D341Med (cell line): Measurements from ENCODE around the gene MYBPC2.
"Not testable (repeated sequence)": the region's sequence is repeated elsewhere in the genome, so short reads cannot be mapped to it uniquely, and the experiment has no call there.

Experiments
- DNase-seq: peaks from one replicate; pipeline ENCODE4 v3.0.0; 2012; ENCODE audit warnings: low spot score

Gene MYBPC2

DNA sequence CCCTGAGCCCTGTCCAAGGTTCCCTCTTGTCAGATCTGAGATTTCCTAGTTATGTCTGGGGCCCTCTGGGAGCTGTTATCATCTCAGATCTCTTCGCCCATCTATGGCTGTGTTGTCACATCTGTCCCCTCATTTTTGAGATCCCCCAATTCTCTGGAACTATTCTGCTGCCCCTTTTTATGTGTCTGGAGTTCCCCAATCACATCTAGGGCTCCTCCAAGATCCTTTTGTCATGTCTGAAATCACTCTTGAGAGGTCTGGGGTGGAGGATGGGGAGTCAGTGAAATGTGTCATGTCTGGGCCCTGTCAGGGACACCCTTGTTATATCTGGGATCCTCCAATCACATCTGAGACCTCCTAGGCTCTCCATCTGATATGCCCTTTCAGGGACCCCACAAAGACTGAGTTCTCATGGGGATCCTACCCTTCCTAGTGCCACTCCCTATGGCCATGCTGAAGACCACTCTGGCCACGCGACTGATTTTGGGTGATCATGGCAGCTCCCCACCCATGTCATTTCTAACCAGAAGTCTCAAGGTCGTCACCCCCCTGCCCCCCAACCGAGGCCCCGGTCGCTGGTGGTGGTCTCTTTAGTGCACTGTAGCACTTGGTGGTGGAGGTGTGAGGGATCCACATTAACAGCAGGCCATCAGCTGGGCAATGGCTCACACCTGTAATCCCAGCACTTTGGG, 3.8 kb upstream of the MYBPC2 start:
- no peak for DNase-seq

DNA sequence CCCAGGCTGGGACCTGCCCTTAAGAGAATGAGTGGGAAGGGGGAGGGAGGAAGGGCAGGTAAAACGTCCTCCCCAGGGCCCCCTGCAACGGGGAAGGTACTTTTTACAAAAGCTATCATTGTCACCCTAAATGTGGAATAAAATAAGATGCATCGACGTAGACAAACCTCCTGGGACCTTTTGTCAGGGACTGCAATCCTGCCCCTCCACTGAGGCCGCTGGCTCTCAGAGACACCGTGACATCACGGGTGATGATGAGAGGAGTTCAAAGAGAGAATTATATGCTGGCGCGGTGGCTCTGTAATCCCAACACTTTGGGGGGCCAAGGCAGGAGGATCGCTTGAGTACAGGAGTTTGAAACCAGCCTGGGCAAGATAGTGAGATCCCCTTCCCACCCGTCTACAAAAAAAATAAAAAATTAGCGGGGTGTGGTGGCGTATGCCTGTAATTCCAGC, 1.8 kb upstream of the MYBPC2 start:
- no peak for DNase-seq

- peak; percentile 95 for DNase-seq
These were observed 1.1 kb upstream of the MYBPC2 start for GRCh38 chr19:50431343-50432220.

DNA sequence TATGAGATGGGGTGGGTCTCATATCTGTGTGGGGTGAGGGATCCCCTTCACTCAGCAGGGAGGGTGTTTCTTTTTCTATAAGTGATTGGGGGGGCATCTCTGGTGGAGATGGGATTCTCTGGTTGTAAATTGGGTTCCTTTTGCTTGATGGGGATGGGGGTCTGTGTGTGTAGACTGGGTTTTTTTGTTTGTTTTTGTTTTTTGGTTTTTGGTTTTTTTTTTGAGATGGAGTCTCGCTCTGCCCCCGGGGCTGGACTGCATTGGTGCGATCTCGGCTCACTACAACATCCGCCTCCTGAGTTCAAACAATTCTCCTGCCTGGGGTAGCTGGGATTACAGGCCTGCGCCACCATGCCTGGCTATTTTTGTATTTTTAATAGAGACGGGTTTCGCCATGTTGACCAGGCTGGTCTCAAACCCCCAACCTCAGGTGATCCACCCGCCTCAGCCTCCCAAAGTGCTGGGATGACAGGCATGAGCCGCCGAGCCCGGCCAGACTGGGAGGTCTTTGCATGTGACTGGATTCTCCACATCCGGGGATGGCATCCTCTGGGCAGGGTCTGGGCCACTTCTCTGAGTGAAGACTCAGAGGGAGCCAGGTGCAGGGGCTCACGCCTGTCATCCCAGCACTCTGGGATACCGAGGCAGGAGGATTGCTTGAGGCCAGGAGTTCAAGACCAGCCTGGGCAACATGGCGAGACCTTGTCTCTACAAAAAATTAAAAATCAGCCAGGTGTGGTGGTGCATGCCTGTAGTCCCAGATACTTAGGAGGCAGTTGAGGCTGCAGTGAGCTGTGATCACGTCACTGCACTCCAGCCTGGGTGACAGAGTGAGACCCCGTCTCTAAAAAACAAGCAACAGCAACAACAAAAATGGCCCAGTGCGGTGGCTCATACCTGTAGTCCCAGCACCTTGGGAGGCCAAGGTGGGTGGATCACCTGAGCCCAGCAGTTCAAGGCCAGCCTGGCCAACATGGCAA, 799 bp downstream of the MYBPC2 start:
- DNase-seq: no peak

- DNase-seq: no peak
These were observed 1.8 kb downstream of the MYBPC2 start for GRCh38 chr19:50434525-50434924.

GRCh38 chr19:50435221-50435620, 2.5 kb downstream of the MYBPC2 start:
- DNase-seq: no peak

DNA sequence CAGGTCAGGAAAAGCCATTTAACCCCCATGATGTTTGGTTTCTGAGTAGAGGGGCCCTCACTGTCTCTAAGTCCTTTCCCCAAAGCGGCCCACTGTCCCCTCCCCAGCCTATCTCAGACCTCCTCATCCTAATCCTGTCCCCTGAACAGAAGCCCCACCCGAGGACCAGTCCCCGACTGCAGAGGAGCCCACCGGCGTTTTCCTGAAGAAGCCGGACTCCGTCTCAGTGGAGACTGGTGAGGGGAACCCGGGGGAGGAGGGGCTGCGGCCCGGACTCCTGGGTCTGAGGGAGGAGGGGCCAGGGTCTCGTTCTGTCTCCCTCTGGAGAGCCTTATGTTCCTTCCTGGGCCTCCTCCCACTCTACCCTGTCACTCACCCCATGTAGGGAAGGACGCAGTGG, 2.9 kb downstream of the MYBPC2 start:
- no peak for DNase-seq

GRCh38 chr19:50437862-50438449, 5.3 kb downstream of the MYBPC2 start:
- DNase-seq: no peak

DNA sequence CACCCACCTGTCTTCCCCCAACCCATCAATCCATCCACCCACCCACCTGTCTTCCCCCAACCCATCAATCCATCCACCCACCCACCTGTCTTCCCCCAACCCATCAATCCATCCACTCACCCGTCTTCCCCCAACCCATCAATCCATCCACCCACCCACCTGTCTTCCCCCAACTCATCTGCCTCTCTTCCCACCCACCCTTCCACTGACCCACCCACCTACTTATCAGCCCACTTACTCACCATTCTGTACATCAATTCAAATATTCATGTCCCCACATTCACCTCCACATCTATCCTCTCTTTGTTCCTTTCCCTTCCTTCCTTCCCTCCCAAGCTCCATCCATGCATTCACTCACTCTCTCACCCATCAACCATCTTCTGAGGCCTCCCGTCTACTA, 6.4 kb downstream of the MYBPC2 start:
- DNase-seq: not testable (repeated sequence)

GRCh38 chr19:50444059-50444458, 11.4 kb downstream of the MYBPC2 start:
- DNase-seq: no peak

DNA sequence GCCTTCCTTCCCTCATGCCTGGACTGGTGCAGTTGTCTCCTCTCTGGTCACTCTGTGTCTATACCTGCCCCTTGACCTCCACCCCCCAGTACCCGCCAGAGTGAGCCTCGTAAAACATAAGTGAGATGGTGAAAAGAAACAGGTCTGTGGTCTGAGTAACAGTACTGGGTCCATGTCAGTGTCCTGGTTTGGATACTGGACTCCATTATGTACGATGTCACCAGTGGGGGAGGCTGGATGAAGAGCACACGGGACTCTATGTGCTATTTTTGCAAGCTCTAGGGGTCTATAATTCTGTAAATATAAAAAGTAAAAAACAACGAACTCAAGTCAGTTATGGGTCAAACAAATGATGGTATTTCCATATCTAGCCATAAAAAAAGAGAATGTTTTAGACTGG, 14.4 kb downstream of the MYBPC2 start:
- no peak for DNase-seq

DNA sequence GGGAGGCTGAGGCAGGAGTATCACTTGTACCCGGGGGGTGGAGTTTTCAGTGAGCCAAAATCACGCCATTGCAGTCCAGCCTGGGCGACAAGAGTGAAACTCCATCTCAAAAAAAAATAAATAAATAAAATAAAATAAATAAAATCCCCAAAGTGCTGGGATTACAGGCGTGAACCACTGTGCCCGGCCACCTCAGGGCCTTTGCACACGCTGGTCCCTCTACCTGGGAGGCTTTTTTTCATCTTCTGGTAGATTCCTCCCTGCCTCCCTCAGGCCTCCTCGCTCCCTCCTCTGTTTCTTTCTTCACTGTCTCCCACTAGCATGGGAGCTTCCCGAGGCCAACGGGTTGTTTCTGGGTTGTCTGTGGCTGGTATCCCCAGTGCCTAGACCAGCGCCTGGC, 15.1 kb downstream of the MYBPC2 start:
- DNase-seq: no peak

DNA sequence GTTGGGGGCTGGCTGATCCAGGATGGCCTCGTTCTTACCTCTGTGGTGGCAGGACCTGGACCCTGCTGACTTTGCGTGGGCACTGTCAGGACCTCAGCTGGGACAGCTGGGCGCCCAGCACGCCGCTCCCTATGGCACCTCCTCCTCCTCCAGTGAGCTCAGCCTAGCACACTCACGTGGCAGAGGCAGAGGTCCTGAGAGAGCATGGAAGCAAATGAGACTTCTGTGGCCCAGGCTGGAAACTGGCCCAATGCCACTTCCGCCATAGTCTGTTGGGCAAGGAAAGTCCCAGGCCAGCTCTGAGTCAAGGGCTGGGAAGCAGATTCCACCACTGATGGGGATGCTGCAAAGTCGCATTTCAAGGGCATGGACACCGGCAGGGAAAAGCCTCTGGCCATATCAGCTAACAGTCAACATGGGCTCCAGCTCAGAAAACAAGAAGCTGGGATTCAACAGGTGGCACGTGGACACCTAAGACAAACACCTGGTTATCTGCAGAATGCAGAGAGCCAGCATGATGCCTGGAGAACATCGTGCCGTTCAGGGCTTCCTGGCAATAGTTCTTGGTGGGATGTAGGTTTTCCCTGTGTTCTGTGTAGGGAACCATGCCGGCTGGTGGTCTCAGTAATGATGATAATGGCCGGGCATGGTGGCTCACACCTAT, 16.7 kb downstream of the MYBPC2 start:
- no peak for DNase-seq

DNA sequence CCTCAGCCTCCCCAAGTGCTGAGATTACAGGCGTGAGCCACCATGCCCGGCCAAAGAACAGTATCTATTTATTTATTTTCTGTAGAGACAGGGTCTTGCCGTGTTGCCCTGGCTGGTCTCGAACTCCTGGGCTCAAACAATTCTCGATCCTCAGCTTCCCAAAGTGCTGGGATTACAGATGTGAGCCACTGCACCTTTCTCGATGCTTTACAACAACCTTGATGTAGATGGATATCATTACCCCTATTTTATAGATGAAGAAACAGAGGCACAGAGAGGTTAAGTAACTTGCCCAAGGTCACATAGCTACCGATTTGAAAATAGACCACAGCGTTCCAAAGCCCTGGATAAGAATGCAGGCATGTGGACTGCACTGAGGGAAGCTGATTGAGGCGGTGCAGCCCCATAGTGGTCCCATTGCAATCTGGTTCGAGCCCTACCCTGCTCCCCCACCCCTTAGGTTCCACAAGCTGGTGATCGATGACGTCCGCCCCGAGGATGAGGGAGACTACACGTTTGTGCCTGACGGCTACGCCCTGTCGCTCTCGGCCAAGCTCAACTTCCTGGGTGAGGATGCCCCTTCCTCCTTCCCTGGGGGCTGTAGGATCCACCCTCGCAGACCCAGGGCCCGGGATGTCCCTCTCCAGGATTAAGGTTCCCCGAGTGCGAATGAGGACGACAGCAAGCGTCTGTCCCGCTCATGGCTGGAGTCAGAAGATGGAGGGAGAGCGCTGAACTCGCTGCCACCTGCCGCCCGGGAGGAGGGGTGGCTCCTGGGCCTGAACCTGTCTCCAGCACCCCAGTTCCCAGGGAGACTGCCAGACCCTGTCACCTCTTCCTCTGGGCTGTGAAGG, 17.9 kb downstream of the MYBPC2 start:
- no peak for DNase-seq

DNA sequence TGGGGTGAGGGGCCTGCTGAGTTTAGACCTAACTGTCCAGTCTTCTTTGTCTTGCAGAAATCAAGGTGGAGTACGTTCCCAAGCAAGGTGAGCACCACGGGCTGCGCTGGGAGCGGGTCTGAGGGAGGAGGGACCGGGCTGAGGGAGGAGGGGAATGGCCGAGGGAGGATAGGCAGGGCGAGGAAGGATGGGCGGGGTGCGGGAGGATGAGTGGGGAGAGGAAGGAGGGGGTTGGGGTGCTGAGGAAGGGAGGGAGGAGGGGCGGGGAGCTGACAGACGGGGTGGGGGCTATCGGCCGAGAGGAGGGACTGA, 18.5 kb downstream of the MYBPC2 start:
- DNase-seq: no peak

DNA sequence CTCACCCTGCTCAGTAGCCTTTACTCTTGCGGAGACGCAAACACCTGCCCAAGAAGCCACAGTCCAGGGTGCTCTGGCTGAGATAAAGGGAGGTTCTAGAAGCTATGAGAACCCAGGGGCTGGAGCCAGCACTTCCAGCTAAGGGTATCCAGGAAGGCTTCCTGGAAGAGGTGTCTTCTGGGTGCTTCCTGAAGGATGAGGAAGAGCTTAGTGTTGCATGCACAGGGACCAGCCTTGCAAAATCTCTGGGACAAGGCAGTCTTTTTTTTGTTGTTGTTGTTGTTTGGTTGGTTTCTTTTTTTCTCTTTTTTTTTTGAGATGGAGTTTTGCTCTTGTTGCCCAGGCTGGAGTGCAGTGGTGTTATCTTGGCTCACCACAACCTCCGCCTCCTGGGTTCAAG, 20.6 kb downstream of the MYBPC2 start:
- DNase-seq: no peak

DNA sequence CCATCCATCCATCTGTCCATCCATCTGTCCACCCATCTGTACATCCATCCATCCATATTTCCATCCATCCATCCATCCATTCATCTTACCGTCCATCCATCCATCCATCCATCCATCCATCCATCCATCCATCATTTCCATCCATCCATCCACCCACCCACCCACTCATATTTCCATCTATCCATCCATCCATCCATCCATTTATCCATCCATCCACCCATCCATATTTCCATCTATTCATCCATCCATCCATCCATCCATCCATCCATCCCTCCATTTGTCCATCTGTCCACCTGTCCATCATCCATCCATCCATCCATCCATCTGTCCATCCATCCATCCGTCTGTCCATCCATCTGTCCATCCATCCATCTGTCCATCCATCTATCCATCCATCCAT, 23.3 kb downstream of the MYBPC2 start:
- no peak for DNase-seq

- no peak for DNase-seq
These were observed 24.6 kb downstream of the MYBPC2 start for GRCh38 chr19:50457300-50457699.

- DNase-seq: no peak
These were observed 25.8 kb downstream of the MYBPC2 start for GRCh38 chr19:50458396-50459066.

- no peak for DNase-seq
These were observed 26.4 kb downstream of the MYBPC2 start for GRCh38 chr19:50459067-50459456.
